Nephron progenitor cell (in vitro differentiated cells): ENCODE results near the gene LACTBL1.

Experiments
- DNase-seq: peaks from one replicate; pipeline ENCODE4 v3.0.0; 2021
- H3K27ac Mint-ChIP-seq: 2 replicates; pipeline ENCODE4 v1.8.0; 2021; ENCODE audit warnings: mild to moderate bottlenecking, moderate library complexity, mixed read lengths
- H3K27me3 Mint-ChIP-seq: 2 replicates; pipeline ENCODE4 v1.8.0; 2021; ENCODE audit warnings: mild to moderate bottlenecking, low read depth, mixed read lengths; ENCODE audit not compliant: poor library complexity
- H3K36me3 Mint-ChIP-seq: 2 replicates; pipeline ENCODE4 v1.8.0; 2021; ENCODE audit warnings: low read depth, mixed read lengths
- H3K4me1 Mint-ChIP-seq: 2 replicates; pipeline ENCODE4 v1.8.0; 2021; ENCODE audit warnings: mixed read lengths
- H3K4me3 Mint-ChIP-seq: 2 replicates; pipeline ENCODE4 v1.8.0; 2021; ENCODE audit warnings: mild to moderate bottlenecking, moderate library complexity, mixed read lengths
- H3K9me3 Mint-ChIP-seq: 2 replicates; pipeline ENCODE4 v1.8.0; 2021; ENCODE audit warnings: mild to moderate bottlenecking, moderate library complexity, mixed read lengths
- TF ChIP-seq, protein P1 (sequence below): fragments of 200-600 bp; sonication (generic); IDR thresholded peaks from 2 replicates; pipeline ENCODE4 v1.5.0; 2021; ENCODE audit warnings: antibody characterized with exemption

The LACTBL1 gene, protein sequence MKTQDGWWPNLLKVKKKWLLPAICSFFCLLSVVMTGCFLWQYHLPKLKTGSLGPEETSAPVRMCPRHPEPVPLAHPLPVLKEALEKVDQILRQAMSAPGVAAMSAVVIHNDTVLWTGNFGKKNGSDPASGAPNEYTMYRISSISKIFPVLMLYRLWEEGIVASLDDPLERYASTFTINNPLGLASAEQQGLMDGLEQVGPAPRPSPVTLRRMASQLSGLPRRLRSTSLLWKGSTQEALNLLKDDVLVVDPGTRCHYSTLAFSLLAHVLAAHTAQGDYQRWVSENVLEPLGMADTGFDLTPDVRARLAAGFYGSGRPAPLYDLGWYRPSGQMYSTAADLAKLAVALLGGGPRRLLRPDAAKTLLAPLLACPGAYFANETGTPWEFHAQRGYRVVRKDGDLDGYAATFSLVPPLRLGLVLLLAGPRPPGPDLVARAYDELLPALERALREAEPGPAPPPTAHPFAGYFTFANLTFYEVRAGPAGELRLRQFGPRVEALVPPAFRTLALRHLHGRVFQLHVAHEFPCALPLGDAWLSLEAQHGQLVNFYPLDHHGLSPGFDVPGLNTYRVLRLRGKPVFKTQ

DNA sequence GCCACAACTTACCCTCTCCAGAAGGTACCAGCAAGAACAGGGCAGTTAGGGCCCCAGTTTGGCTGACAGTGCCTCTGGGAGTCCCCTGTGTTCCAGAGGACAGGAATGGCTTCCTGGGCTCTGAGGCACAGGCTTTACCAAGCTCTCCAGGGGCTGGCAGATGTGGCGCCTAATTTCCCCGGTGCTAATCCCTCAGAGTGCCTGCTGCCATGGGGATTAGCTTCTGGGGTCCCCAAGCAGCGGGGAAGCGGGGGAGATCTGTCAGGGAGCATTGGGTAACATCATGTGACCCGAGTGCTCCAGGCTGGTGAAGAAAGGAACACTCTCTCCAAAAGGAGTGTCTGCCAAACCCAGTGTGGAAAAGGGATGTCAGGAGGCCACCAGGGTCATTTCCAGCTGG lies at the start of gene LACTBL1:
Gene LACTBL1 (minus strand): TSS at position 107 of the 400 bp plus-strand sequence. CDS start 550 bp downstream, outside the sequence.
- TF ChIP-seq, protein P1, sequence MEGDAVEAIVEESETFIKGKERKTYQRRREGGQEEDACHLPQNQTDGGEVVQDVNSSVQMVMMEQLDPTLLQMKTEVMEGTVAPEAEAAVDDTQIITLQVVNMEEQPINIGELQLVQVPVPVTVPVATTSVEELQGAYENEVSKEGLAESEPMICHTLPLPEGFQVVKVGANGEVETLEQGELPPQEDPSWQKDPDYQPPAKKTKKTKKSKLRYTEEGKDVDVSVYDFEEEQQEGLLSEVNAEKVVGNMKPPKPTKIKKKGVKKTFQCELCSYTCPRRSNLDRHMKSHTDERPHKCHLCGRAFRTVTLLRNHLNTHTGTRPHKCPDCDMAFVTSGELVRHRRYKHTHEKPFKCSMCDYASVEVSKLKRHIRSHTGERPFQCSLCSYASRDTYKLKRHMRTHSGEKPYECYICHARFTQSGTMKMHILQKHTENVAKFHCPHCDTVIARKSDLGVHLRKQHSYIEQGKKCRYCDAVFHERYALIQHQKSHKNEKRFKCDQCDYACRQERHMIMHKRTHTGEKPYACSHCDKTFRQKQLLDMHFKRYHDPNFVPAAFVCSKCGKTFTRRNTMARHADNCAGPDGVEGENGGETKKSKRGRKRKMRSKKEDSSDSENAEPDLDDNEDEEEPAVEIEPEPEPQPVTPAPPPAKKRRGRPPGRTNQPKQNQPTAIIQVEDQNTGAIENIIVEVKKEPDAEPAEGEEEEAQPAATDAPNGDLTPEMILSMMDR: no peak
- Mint-ChIP-seq H3K27ac (peak within 1 kb of the TSS; percentile 43), H3K4me1 (peaks cover 36% of the 10 kb centered on the region), H3K36me3 (no peaks in the 10 kb centered on the region), H3K4me3 (no peak within 1 kb of the TSS), H3K27me3 (peaks cover 16% of the 10 kb centered on the region), H3K9me3 (no peaks in the 10 kb centered on the region)
- DNase-seq: no peak

DNA sequence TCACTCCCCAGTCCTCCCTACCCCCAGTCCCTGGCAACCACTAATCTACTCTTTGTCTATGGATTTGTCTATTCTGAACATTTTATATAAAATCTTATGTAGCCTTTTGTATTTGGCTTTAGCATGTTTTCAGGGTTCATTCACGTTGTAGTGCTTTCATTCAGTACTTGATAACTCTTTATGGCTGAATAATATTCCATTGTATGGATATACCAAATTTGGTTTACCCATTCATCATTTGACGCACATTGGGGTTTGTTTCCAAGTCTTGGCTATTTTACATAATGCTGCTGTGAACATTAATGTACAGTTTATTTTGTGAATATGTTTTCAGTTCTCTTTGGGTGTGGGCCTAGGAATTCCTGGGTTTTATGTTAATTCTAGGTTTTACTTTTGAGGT lies 49.2 kb upstream of the LACTBL1 start:
- Mint-ChIP-seq H3K4me3 (peak overlapping the region; percentile 97), H3K4me1 (peaks cover 30% of the 10 kb centered on the region), H3K27ac (no peak overlapping the region), H3K36me3 (peaks cover 67% of the 10 kb centered on the region), H3K27me3 (no peaks in the 10 kb centered on the region), H3K9me3 (peaks cover 55% of the 10 kb centered on the region)
- TF ChIP-seq, protein P1: no peak
- DNase-seq: no peak

DNA sequence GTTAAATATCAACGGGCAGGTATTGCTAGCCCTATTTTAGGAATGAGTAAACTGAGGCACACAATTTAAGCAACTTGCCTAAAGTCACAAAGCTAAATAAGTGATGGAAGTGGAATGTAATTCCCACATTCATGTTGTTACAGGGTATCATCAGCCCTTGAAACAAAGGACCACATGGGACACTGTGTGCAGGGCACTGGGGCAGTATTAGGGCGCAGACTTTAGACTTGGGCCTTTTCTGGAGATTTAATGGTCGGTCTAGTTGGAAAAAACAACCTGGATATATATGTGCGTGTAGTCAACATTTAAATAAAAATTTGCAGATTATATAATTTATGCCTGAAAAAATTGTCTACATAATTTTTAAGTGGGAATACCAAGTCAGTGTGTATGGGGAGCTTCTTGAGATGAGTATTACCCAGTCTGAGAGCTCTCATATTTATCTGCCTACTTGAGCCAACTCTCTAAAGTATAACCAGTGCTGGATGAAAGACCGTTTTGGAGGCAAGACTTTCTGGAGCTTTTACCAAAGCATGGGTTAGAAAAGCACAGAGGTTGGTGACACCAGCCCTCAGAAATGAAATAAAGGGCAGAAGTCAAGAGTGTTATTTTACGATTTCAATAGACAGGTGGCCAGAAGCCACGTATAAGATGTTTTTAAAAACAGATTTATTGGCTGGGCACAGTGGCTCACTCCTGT lies 48.2 kb upstream of the LACTBL1 start:
- Mint-ChIP-seq H3K27me3 (no peaks in the 10 kb centered on the region), H3K4me3 (peak overlapping the region; percentile 97)
- DNase-seq: no peak

DNA sequence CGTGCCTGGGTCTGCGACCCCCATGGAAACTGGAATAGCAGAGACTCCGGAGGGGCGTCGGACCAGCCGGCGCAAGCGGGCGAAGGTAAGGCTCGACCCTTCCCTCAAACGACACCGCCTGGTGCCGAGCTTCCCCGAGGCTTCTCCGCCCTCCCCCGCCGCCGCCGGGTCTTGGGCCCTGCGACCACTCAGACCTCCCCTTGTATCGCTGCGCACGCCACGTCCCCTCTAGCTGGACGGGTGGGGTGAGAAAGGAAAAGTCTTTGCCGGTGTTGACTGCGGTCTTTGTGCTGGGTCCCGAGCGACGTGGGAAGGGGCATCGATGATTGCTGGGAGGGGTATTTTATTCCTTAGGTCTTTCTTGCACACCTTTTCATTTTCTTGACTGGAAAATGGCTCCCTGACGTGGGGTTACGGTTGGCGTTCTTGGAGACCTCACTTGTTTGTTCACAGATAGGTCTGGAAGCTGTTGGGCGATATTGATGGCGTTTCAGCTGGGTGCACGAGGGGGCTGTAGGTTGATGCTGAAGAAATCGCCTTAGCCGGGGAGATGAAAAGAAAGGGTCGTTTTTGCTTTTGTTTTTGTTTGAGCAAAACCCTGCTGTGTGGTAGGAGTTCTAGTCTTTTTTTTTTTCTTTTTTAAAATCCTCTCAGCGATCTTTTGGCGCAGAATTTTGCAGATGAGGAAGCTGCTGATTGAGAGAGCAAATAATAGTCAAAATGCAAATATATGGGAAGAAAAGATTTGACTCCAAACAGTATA lies 47.4 kb upstream of the LACTBL1 start:
- TF ChIP-seq, protein P1: no peak
- Mint-ChIP-seq H3K9me3 (peaks cover 45% of the 10 kb centered on the region), H3K27me3 (no peaks in the 10 kb centered on the region), H3K27ac (peak overlapping the region; percentile 98), H3K4me3 (peak overlapping the region; percentile 97), H3K4me1 (peaks cover 23% of the 10 kb centered on the region), H3K36me3 (peaks cover 51% of the 10 kb centered on the region)
- peak; percentile 67 for DNase-seq

More for the DNA sequence above, 48.2 kb upstream of the LACTBL1 start:
- H3K36me3 Mint-ChIP-seq: peaks cover 58% of the 10 kb centered on the region
- peak overlapping the region; percentile 98 for H3K27ac Mint-ChIP-seq
- peaks cover 23% of the 10 kb centered on the region for H3K4me1 Mint-ChIP-seq
- H3K9me3 Mint-ChIP-seq: peaks cover 50% of the 10 kb centered on the region
- TF ChIP-seq, protein P1: no peak

DNA sequence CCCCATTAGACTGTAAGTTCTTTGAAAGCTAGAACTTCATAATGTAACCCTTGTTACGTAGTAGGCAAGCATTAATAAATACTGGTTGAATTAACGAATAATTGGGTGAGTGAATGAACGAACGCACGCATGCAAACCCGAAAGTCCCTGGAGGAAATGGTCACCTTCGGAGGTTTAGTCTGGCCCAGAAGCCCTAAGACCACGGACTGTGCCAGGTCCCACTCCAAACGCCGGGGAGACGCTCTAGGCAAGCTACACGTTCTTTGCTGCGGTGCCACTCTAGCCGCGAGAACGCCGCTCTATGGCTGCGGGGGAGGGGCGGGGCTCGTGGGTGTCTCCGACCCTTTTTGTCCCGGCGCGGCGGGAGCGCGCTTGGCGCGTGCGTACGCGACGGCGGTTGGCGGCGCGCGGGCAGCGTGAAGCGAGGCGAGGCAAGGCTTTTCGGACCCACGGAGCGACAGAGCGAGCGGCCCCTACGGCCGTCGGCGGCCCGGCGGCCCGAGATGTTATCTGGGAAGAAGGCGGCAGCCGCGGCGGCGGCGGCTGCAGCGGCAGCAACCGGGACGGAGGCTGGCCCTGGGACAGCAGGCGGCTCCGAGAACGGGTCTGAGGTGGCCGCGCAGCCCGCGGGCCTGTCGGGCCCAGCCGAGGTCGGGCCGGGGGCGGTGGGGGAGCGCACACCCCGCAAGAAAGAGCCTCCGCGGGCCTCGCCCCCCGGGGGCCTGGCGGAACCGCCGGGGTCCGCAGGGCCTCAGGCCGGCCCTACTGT lies 46.6 kb upstream of the LACTBL1 start, which contains the start of gene KDM1A:
Gene KDM1A (plus strand): TSS at position 375 of the 769 bp plus-strand sequence. CDS start 129 bp downstream, at position 504.
- Mint-ChIP-seq H3K4me1 (peaks cover 23% of the 10 kb centered on the region), H3K4me3 (peak within 1 kb of the TSS; percentile 97), H3K9me3 (peaks cover 38% of the 10 kb centered on the region), H3K27ac (peak within 1 kb of the TSS; percentile 98), H3K27me3 (no peaks in the 10 kb centered on the region), H3K36me3 (peaks cover 43% of the 10 kb centered on the region)
- peak; percentile 97 for DNase-seq
- TF ChIP-seq, protein P1: no peak
